Activated T-helper 1 cell treated with anti-CD3 and anti-CD28 coated beads, Interleukin-12 subunit alpha, Interleukin-12 subunit beta, Interleukin-2, Interleukin-4 antibody, amounts not matched to agents 30 ng/mL and 10 ng/mL and 1 ng/mL, durations not matched to agents 14 hours and 24 hours and 36 hours (primary cell): ENCODE data around the gene UNC5B. TPM values are rescaled to one million over a fixed set of nuclear protein-coding genes. Genes with fewer than 3 reads are reported as not detected.

ENCODE experiments used
- DNase-seq: peaks from one replicate; pipeline ENCODE4 v3.0.0; 2021; ENCODE audit warnings: low spot score
- H3K27ac Mint-ChIP-seq: one replicate; pipeline ENCODE4 v1.8.0; 2021; ENCODE audit warnings: mild to moderate bottlenecking, mixed read lengths
- H3K27me3 Mint-ChIP-seq: one replicate; pipeline ENCODE4 v1.8.0; 2022; ENCODE audit warnings: mild to moderate bottlenecking, moderate library complexity, mixed read lengths; ENCODE audit not compliant: insufficient read depth
- H3K36me3 Mint-ChIP-seq: one replicate; pipeline ENCODE4 v1.8.0; 2021; ENCODE audit warnings: low read depth, mixed read lengths
- H3K4me1 Mint-ChIP-seq: one replicate; pipeline ENCODE4 v1.8.0; 2021; ENCODE audit warnings: low read depth, mixed read lengths
- H3K4me3 Mint-ChIP-seq: one replicate; pipeline ENCODE4 v1.8.0; 2021; ENCODE audit warnings: mild to moderate bottlenecking, moderate library complexity, mixed read lengths
- H3K9me3 Mint-ChIP-seq: one replicate; pipeline ENCODE4 v1.8.0; 2021; ENCODE audit warnings: mixed read lengths
- intact Hi-C: fragments of 100-400 bp; cut with micrococcal nuclease; formaldehyde crosslinking; loops from one replicate; pipeline ENCODE4 v1.15.1; 2024
- total RNA-seq: library from RNA; stranded (reverse); gene quantifications from 2 replicates; pipeline ENCODE4 v1.2.3, GENCODE V29; 2022

UNC5B gene
- total RNA-seq, 1 donor from 2014 or later = 0.10 TPM

DNA sequence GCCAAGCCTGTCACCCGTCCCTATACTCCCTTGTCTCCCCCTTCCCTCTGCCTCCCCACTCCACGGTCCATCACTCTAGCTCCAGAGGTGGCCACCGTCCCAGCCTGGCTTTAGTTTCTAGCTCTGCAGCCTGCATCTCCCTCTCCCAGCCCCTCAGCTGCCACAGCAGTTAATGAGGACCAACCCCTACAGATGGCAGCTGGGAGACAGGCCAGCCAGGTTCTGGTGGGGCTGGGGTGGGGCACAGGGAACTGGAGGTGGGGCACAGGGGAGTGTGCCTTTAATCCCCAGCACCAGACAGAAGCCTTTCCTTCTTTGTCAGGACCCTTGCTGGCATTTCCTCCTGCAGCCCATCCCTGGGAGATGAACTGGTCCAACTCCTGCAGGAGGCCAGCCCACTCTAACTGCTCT, 21.1 kb downstream of the UNC5B start:
- intact Hi-C loops = no loop called here
- H3K4me1 Mint-ChIP-seq = no peaks in the 10 kb centered on the region
- H3K36me3 Mint-ChIP-seq = no peaks in the 10 kb centered on the region
- H3K27ac Mint-ChIP-seq = no peak overlapping the region
- no peak overlapping the region for H3K4me3 Mint-ChIP-seq
- no peak for DNase-seq
- H3K27me3 Mint-ChIP-seq = peaks cover 2% of the 10 kb centered on the region
- H3K9me3 Mint-ChIP-seq = no peaks in the 10 kb centered on the region

DNA sequence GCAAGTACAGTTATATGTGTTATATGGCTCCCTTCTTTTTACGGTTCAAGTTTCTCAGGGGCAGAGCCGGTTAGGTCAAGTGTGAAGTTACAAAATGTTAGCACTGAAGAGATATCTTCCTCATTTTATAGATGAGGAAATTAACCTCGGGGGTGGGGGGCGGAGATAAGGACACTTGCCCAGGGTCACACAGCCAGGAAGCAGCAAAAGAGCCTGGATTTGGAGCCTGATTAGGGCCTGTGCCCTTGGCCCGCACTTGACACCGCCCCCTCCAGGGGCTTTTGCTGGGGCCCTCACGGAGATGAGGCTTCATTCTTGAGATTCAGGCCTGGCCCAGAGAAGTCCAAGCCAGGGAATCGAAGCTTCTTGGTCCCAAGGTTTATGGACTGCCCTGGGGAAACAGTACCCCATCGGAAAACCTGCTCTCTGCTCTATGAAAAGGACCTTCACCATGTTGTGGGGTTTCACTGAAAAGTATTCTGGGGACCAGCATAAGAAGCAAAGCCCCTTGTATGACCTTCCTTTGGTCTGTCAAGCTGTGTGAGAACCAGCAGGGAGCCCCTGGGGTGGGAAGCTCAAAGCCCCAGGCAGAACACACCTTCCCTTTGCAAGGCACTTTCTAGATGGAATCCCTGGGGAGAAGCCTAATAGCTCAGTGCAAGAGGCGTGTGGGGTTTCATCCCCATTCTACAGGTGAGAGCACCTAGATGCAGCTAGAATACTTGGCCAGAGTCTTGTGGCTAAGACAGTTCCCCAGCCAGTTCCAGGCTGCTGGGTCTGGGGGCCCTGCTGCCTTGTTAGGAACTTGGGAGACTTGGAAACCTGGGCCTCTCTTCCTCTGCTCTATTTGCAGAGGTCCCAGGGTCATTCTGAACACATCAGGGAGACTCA, 21.9 kb downstream of the UNC5B start:
- H3K27ac Mint-ChIP-seq = no peak overlapping the region
- no peak for DNase-seq
- no peaks in the 10 kb centered on the region for H3K36me3 Mint-ChIP-seq
- intact Hi-C loops = no loop called here
- no peaks in the 10 kb centered on the region for H3K9me3 Mint-ChIP-seq
- H3K4me3 Mint-ChIP-seq = no peak overlapping the region
- H3K27me3 Mint-ChIP-seq = peaks cover 2% of the 10 kb centered on the region
- no peaks in the 10 kb centered on the region for H3K4me1 Mint-ChIP-seq

DNA sequence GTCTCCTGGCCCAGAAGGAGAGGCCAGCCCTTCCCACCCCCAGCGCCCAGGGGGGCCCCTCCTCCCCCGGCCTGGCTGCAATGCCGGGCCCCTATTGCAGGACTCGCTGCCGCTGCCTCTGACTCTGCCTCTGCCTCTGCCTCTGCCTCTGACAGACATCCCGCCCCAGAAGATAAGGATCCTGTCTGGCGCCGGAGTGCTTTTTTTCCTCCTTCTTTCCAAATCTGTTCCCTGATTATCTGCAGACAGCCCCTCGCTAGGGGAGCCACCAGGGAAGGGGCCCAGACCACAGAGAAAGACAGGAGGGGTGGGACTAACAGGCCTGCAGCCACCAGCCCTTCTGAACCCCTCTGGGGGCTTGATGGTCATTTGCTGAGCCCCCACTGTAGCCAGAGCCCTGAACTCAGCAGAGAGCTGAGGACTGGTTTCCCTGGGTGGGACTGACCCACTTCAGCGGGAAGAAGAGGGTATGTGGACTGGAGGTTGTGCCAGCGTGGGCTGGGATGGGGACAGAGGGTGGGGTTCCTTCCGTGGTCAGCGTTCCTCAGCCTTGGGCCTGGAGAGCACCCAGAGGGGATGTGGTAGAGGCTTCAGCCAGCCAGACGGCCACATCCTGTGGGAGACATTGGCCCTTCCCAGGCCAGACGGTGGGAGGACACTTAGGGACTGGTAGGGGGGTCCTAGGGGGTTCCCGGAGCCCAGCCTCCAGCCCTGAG, 22.8 kb downstream of the UNC5B start:
- no peaks in the 10 kb centered on the region for H3K9me3 Mint-ChIP-seq

GRCh38 chr10:71235808-71236207, 23.4 kb downstream of the UNC5B start:
- Mint-ChIP-seq H3K27me3 (peaks cover 2% of the 10 kb centered on the region), H3K4me1 (no peaks in the 10 kb centered on the region), H3K27ac (no peak overlapping the region), H3K4me3 (no peak overlapping the region), H3K9me3 (no peaks in the 10 kb centered on the region), H3K36me3 (no peaks in the 10 kb centered on the region)
- DNase-seq = no peak
- intact Hi-C loops = no loop called here

More for the DNA sequence above, 22.8 kb downstream of the UNC5B start:
- no peak for DNase-seq
- Mint-ChIP-seq H3K27ac (no peak overlapping the region), H3K4me1 (no peaks in the 10 kb centered on the region), H3K4me3 (no peak overlapping the region), H3K27me3 (peaks cover 2% of the 10 kb centered on the region), H3K36me3 (no peaks in the 10 kb centered on the region)
- intact Hi-C loops = no loop called here

- no peak for DNase-seq
- peaks cover 2% of the 10 kb centered on the region for H3K27me3 Mint-ChIP-seq
- no peak overlapping the region for H3K4me3 Mint-ChIP-seq
- no peaks in the 10 kb centered on the region for H3K9me3 Mint-ChIP-seq
- no peaks in the 10 kb centered on the region for H3K36me3 Mint-ChIP-seq
- no peaks in the 10 kb centered on the region for H3K4me1 Mint-ChIP-seq
- intact Hi-C loops = no loop called here
- H3K27ac Mint-ChIP-seq = no peak overlapping the region
These were observed 23.9 kb downstream of the UNC5B start for GRCh38 chr10:71236286-71236685.

DNA sequence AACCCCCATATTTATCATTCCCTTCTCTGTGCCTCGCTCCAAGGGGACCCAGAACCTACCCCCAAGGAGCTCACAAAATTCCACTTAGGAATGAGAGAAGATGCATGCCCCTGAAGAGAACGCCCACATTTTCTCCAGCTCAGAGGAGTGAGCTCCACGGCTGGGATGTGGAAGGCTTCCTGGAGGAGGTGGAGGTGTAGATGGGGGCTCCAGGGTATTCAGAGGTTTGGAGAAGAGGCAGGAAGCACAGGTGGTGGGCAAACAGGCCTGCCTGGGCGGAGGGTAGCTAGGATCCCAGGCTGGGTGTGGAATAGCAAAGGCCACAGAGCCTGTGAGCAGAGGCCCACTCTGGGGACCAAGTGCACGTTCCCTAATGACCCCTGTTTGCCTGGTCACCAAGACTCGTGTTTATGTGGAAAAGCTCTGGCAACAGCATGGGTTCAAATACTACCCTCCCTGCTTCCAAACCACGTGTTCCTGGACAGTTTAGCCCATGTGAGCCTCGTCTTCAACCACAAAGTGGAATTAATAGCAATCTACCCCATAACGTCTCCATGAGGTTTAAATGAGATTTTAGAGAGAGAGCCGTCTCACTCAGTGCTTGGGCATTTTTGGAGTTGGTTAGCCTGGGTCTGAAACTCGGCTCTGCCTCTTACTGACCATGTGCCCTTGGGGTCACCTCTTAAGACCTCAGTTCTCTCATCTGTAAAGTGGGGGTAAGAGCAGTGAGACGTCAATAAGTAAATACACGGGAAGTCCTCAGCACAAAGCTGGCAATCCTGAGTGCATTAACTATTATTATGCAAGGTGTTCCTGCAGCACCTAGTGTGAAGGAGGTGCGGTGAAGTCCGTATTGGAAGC, 24.7 kb downstream of the UNC5B start:
- DNase-seq = no peak
- no peaks in the 10 kb centered on the region for H3K9me3 Mint-ChIP-seq
- H3K4me3 Mint-ChIP-seq = no peak overlapping the region
- no peaks in the 10 kb centered on the region for H3K36me3 Mint-ChIP-seq
- no peaks in the 10 kb centered on the region for H3K4me1 Mint-ChIP-seq
- H3K27me3 Mint-ChIP-seq = peaks cover 2% of the 10 kb centered on the region
- intact Hi-C loops = no loop called here
- no peak overlapping the region for H3K27ac Mint-ChIP-seq

GRCh38 chr10:71237843-71238623, 25.7 kb downstream of the UNC5B start:
- no peaks in the 10 kb centered on the region for H3K9me3 Mint-ChIP-seq
- H3K4me1 Mint-ChIP-seq = no peaks in the 10 kb centered on the region
- H3K27ac Mint-ChIP-seq = no peak overlapping the region
- H3K36me3 Mint-ChIP-seq = no peaks in the 10 kb centered on the region
- DNase-seq = no peak
- intact Hi-C loops = no loop called here
- H3K4me3 Mint-ChIP-seq = no peak overlapping the region
- H3K27me3 Mint-ChIP-seq = no peaks in the 10 kb centered on the region

DNA sequence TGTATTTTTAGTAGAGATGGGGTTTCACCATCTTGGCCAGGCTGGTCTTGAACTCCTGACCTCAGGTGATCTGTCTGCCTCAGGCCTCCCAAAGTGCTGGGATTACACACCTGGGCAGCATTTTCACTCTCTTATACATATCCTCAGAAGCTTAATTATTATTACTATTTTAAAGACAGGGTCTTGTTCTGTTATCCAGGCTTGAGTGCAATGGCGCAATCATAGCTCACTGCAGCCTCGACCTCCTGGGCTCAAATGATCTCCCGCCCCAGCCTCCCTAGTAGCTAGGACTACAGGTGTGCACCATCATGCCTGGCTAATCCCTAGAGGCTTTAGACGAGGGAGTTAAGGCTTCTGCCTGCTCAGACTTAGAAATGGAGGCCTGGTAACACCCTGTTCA, 26.3 kb downstream of the UNC5B start:
- H3K9me3 Mint-ChIP-seq = no peaks in the 10 kb centered on the region
- intact Hi-C loops = no loop called here
- H3K4me1 Mint-ChIP-seq = no peaks in the 10 kb centered on the region
- H3K27me3 Mint-ChIP-seq = no peaks in the 10 kb centered on the region
- H3K27ac Mint-ChIP-seq = no peak overlapping the region
- no peaks in the 10 kb centered on the region for H3K36me3 Mint-ChIP-seq
- DNase-seq = no peak
- no peak overlapping the region for H3K4me3 Mint-ChIP-seq

GRCh38 chr10:71239131-71239915, 27.0 kb downstream of the UNC5B start:
- intact Hi-C loops = no loop called here
- Mint-ChIP-seq H3K27me3 (no peaks in the 10 kb centered on the region), H3K9me3 (no peaks in the 10 kb centered on the region), H3K4me3 (no peak overlapping the region), H3K27ac (no peak overlapping the region), H3K4me1 (no peaks in the 10 kb centered on the region), H3K36me3 (no peaks in the 10 kb centered on the region)
- DNase-seq = no peak

DNA sequence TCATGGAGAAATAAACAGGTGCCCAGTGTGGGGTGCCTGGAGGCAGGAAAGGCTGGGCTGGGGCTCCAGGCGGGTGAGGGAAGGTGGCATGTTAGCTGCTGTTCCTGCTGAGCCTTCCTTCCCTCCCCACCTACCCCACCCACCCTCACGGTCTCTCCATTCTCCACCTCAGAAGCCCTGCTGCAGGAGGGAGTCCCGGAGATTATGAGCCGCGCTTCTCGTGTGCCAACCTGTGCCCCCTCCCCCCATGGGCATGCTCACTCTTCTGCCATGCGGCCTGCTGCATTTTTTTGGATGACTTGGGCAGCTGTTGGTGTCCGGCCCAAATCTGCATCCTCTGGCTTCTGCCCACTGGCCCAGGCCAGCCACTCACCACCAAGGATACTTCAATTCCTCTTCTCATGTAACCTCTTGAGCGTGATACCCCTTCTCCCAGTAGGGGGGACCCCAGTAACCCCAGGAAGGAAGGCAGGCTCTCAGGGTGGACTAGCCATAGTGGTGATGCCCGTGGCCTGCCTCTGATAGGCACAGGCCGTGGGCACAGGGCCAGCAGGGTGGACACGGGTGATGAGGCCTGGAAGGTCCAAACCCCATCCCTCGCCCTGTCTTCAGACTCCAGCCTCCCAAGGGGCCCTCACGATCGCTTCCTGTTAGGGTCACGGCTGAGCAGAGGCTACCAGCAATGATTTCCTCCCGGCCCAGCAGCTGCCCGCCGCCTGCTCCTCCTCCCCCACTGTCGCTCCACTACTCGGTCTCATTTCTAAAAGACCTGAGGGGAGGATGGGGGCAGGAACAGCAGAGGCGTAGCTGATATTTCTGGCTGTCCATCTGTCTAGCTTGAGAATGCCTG, 27.8 kb downstream of the UNC5B start:
- Mint-ChIP-seq H3K27ac (peak overlapping the region; percentile 12), H3K27me3 (no peaks in the 10 kb centered on the region), H3K4me1 (no peaks in the 10 kb centered on the region), H3K4me3 (no peak overlapping the region), H3K9me3 (no peaks in the 10 kb centered on the region), H3K36me3 (no peaks in the 10 kb centered on the region)
- no peak for DNase-seq
- intact Hi-C loops = no loop called here

DNA sequence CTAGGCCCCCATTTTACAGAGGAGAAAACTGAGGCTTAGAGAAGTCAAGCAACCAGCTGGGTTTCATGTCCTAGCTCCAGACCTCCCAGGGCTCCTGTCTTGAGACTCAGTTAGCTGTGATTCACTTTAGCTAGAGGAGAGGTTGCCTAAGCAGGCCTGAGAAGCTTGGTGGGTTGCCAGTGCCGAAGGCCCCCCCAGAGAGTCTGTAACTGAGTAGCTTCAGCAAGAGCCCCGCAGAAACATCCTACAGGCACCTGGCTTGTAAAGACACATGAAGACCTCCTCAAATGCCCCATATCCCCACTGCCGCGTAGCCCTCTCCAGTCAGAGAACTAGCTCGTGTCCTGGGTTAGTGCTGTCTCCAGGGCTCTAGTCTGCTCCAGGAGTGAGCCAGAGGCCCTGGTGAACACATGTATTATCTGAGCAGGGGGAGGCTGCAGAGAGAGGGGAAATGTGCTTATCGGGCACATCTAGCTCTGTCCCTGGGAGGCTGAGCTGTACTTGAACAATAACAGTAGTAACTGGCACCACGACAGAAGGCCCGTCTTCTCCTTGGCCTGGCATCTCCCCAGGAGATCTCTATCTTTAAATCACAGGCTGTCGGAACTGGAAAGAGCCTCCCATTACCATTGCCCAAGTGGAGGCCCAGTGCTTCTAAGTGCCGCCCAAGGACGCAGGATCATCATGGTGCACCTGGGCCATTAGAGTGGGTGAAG, 28.9 kb downstream of the UNC5B start:
- no peaks in the 10 kb centered on the region for H3K9me3 Mint-ChIP-seq
- peaks cover under 1% of the 10 kb centered on the region for H3K27me3 Mint-ChIP-seq
- H3K36me3 Mint-ChIP-seq = no peaks in the 10 kb centered on the region
- intact Hi-C loops = no loop called here
- no peak overlapping the region for H3K4me3 Mint-ChIP-seq
- no peak for DNase-seq
- H3K4me1 Mint-ChIP-seq = no peaks in the 10 kb centered on the region
- no peak overlapping the region for H3K27ac Mint-ChIP-seq
